Activated CD4-positive, alpha-beta T cell treated with anti-CD3 and anti-CD28 coated beads, Interleukin-2, amount 10 ng/mL, durations not matched to agents 7 days and 5 days (primary cell): Measurements from ENCODE around the gene ESPN. TPM values are rescaled to one million over a fixed set of nuclear protein-coding genes. Genes with fewer than 3 reads are reported as not detected.

Source experiments
- CTCF ChIA-PET: fragments of 350-600 bp; sonication (Branson Sonifier 250); formaldehyde crosslinking; loops from one replicate; lab custom pipeline; 2021; ENCODE audit warnings: antibody characterized with exemption; lab: Charles Lee
- POLR2A ChIA-PET: fragments of 350-600 bp; sonication (Branson Sonifier 250); formaldehyde crosslinking; loops from one replicate; lab custom pipeline; 2021; ENCODE audit warnings: antibody characterized with exemption; lab: Charles Lee
- DNase-seq: peaks from one replicate; pipeline ENCODE4 v3.0.0-alpha.2; 2020
- H3K27ac Mint-ChIP-seq: one replicate; pipeline ENCODE4 v1.8.0; 2021; ENCODE audit warnings: mild to moderate bottlenecking, moderate library complexity, mixed read lengths
- H3K27me3 Mint-ChIP-seq: one replicate; pipeline ENCODE4 v1.8.0; 2021; ENCODE audit warnings: mixed read lengths
- H3K36me3 Mint-ChIP-seq: one replicate; pipeline ENCODE4 v1.8.0; 2021; ENCODE audit warnings: low read depth, mixed read lengths
- H3K4me1 Mint-ChIP-seq: one replicate; pipeline ENCODE4 v1.8.0; 2021; ENCODE audit warnings: mixed read lengths
- H3K4me3 Mint-ChIP-seq: one replicate; pipeline ENCODE4 v1.8.0; 2021; ENCODE audit warnings: mild to moderate bottlenecking, moderate library complexity, mixed read lengths
- H3K9me3 Mint-ChIP-seq: one replicate; pipeline ENCODE4 v1.8.0; 2021; ENCODE audit warnings: mixed read lengths
- total RNA-seq, 2 experiments: library from RNA; stranded (reverse); gene quantifications; one replicate each; pipeline ENCODE4 v1.2.3, GENCODE V29; 2021

ESPN gene
- total RNA-seq, 2 experiments from 2014 or later = 0.56 to 0.77 TPM

DNA sequence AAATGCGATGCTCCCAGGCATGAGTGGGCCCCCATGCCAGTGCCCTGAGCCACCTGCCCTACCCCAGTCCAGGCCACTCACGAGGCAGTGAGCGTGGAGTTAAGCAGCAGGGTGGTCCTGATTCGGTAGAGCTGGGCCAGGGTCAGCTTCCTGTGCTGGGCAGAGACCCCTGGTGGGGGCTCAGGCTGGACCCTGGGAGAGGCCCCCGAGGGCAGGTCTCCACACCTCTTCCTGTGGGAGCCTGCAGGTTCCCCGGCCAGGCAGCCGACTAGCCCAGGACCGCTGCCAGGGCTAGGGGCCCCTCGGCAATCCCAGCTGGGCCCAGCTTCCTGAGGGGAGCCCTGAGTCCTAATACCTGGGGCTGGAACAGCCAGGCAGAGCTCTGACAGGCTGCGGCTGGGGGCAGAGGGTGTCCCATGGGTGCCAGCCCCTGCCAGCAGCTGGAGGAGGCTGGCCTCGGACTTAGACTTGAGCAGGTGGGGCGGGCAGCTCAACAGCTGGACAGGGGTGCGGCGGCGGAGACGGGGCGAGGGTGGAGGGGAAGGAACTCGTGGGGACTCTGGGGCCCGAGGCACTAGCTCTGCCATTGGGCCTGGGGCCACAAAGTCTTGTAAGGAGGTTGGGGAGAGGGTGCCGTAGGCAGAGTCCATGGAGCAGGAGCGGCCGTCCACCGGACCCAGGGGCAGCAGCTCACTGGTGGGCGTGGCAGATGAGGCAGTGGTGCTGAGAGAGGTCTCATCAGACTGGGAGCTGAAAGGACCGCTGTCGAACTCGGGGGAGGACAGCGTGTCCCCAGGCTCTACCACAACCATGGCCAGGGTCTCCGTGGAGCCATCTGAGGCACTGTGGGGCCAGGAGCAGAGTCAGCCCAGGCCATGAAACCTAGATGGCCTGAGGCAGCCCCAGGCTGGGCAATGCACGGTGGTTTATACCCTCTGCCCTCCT, 43.4 kb downstream of the ESPN start:
- ChIA-PET POLR2A (no interaction called here), CTCF (interaction anchor here (0.7 to 1.6 kb wide), 5 partner anchors 8 to 23 kb away, joined by 3 to 6 read pairs (median 3); partner anchors contain the start of gene PLEKHG5)
- Mint-ChIP-seq H3K27ac (peak overlapping the region; percentile 57), H3K36me3 (peaks cover 15% of the 10 kb centered on the region), H3K4me1 (peaks cover 28% of the 10 kb centered on the region), H3K4me3 (no peak overlapping the region), H3K9me3 (no peaks in the 10 kb centered on the region), H3K27me3 (no peaks in the 10 kb centered on the region)
- DNase-seq = no peak

DNA sequence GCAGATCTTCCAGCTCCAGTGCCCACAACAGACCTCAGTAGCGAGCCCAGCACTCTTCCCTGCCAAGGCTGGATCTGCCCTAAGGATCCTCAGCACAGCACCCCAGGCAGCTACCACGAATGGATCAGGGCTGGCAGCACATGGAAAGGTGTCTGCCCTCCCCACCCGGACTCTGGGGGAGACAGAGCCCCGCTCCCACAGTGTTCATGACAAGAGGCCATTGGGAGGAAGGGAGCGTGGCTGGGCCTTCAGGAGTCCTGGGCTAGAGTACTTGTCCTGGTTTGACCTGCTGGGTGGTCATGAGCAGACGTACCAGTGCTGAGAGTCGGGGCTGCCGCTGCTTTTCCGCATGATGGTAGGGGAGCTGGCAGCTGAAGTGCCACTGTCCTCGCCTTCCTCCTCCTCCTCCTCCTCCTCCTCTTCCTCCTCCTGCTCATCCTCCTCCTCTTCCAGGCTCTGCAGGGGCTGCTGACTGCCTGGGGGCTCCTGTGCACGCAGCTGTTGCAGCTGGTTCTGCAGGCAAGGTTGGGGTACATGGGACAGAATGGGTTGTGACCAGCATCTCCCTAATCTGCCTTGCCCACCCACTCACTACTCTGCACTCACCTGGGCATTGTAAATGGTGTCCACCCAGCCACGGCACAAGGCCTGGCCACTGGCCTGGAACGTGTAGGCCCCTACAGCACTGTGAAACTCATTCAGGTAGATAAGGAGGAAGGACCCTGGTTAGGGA, 44.3 kb downstream of the ESPN start:
- no peak for DNase-seq
- H3K9me3 Mint-ChIP-seq = no peaks in the 10 kb centered on the region
- ChIA-PET POLR2A (no interaction called here), CTCF (interaction anchor here (0.6 to 1.9 kb wide), 8 partner anchors 8 to 66 kb away, joined by 3 to 7 read pairs (median 4); partner anchors contain the start of gene PLEKHG5)
- no peaks in the 10 kb centered on the region for H3K27me3 Mint-ChIP-seq
- no peak overlapping the region for H3K4me3 Mint-ChIP-seq
- H3K27ac Mint-ChIP-seq = peak overlapping the region; percentile 41
- H3K36me3 Mint-ChIP-seq = peaks cover 11% of the 10 kb centered on the region
- peaks cover 21% of the 10 kb centered on the region for H3K4me1 Mint-ChIP-seq

DNA sequence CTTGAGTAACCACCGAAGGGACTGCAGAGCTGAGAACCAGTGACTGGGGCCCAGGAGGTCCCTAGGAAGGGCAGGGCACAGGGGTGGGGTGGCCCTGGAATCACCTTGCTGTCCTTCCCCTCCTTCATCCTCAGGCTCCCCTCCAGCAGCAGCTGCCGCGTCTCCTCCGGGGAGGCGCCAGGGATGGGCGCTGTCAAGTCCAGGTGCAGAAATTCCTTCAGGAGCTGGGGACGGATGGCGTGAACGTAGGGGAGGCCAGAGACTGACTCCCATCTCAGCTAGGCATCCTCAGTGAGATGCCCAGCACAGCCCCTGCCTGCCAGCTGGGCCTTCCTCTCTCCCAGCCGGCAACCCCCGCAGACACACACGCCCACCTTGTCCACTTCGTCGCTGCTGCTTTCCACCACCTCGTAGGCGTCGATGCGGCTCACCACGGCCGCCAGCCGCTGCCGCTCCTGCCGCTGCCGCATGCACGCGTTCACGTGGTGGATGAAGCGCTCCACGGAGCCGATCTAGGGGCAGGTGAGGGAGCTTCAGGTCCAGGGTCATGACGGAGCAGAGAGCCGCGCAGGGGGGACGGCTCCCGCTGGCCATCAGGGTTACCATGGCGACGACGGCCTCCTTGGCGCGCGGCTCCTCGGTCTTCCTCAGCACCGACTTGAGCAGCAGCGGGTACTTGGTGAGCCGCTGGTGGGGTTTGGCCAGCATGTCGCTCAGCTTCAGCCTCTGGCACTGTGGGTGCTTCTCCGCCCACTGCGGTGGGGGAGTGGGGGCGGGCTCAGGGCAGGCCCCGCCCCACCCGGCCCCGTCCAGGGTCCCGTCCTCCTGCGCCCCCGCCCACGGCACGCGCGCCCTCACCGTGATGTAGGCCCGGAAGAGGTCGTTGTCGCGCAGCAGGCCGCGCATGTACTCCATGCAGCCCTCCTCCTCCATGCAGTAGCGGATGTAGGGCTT, 45.8 kb downstream of the ESPN start:
- Mint-ChIP-seq H3K4me1 (peaks cover 11% of the 10 kb centered on the region), H3K4me3 (no peak overlapping the region), H3K36me3 (peaks cover 2% of the 10 kb centered on the region), H3K27me3 (no peaks in the 10 kb centered on the region), H3K27ac (no peak overlapping the region), H3K9me3 (no peaks in the 10 kb centered on the region)
- ChIA-PET CTCF (interaction anchor here (1.0 to 1.9 kb wide), 5 partner anchors 10 to 47 kb away, joined by 3 to 7 read pairs (median 4); no protein-coding TSS in a partner anchor), POLR2A (no interaction called here)
- DNase-seq = no peak

DNA sequence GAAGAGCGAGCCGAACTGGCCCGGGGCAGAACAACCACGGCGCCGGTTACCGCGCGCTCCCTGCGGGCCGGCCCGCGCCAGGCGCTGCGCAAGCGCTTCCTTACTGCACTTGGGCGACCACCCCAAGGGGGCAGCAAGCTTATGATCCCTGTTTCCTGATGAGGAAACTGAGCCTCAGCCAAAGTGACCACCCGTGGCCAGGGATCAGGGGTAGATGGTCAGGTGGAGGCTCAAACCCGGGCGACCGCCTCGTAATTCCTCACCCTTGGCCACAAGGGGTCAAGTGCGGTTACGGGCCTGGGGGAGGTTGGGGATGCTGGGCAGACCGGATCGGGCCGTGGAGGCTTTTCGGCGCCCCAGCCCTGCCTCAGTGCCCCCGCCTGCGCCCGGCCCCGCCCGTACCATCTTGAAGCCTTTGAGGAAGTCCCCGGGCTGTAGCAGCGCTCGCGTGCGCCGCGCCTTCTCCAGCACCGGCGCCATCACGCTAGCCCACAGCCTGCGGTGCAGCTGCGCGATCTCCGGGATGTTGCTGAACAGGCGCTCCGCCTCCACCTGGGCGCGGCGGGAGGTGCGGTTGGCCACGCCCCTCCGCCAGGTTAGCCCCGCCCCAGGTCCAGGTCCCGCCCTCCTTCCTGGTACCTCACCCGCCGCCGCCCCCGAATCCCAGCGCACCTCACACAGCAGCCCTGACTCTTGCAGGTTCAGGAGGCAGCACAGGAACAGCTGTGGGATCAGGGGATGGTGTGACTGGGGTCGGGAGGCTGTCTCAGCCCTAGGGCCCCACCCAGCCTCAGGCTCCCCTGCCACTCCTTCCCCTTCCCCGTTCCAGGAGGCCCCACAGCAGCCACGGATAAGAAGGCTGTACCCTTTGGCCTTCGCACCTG, 46.8 kb downstream of the ESPN start:
- Mint-ChIP-seq H3K9me3 (no peaks in the 10 kb centered on the region), H3K27ac (no peak overlapping the region), H3K4me3 (no peak overlapping the region), H3K36me3 (no peaks in the 10 kb centered on the region), H3K27me3 (no peaks in the 10 kb centered on the region), H3K4me1 (peaks cover 12% of the 10 kb centered on the region)
- CTCF ChIA-PET = interaction anchor here (0.9 to 2.0 kb wide), 7 partner anchors 8 to 32 kb away, joined by 4 to 7 read pairs (median 6); partner anchors contain the start of gene PLEKHG5
- POLR2A ChIA-PET = interaction anchor here (0.7 kb wide), 1 partner anchor 10 kb away, joined by 3 read pairs; no protein-coding TSS in a partner anchor
- DNase-seq = no peak

DNA sequence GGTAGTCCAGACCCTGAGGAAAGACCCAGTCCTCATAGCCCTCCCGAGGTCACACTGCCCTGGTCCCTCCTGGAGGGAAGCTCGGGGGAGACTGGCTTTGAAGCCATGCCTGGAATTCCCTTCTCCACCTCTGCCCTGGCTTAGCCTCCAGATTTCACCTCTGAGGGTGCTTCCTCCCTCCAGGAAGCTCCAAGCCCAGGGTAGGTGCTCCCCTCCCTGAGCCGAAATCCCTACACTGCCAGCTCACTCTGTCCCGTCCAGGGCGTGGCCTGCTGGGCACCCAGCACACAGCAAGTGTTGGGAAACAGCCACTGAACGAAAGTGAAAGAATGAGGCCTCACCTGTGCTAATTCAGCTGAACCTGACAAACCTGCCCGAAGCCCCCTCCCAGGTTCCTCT, 47.4 kb downstream of the ESPN start:
- Mint-ChIP-seq H3K4me1 (peaks cover 7% of the 10 kb centered on the region), H3K27ac (no peak overlapping the region), H3K36me3 (no peaks in the 10 kb centered on the region), H3K27me3 (no peaks in the 10 kb centered on the region), H3K4me3 (no peak overlapping the region), H3K9me3 (no peaks in the 10 kb centered on the region)
- ChIA-PET POLR2A (interaction anchor here (0.7 kb wide), 1 partner anchor 9 kb away, joined by 3 read pairs; no protein-coding TSS in a partner anchor), CTCF (interaction anchor here (0.9 to 2.0 kb wide), 4 partner anchors 9 to 19 kb away, joined by 5 to 7 read pairs (median 6); partner anchors contain the start of gene PLEKHG5)
- DNase-seq = no peak

DNA sequence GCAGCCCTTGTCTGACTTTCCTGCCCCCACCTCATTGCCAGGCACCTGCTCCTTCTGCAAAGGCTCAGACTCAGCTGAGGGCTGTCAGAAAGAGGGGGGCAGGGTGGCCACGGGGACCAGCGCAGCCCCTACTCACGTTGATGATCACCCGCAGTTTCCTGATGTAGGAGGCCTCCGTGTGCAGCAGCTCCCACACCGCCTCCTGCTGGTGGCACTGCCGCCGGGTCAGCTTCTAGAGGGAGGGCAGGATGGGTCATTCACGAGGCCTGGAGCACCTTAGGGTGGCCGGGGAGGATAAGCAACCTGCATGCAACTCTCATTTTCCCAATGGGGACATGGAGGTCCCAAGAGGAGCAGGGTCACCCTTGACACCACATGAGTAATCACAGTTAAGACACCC, 47.8 kb downstream of the ESPN start:
- no peak for DNase-seq
- POLR2A ChIA-PET = interaction anchor here (0.7 kb wide), 1 partner anchor 9 kb away, joined by 3 read pairs; no protein-coding TSS in a partner anchor

DNA sequence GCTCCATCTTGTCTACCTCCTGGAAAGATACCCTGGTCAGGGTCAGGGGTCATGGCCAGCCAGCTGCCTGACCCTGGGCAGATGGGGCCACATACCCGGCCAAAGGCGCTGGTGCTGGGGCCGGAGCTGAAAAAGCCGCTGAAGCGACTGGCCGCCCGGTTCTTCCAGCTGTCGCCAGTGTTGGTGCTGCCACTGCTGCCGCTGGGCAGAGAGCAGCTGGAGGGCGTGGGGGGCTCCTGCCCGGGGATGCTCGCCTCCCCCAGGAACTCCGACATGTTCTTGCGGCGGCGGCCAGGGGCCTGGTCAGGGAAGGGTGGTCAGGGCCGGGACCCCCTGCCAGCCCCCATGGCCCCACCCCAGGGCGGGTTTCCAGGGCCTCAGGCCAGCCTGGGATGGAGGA, 48.6 kb downstream of the ESPN start:
- POLR2A ChIA-PET = no interaction called here
- H3K27me3 Mint-ChIP-seq = no peaks in the 10 kb centered on the region
- DNase-seq = no peak
- CTCF ChIA-PET = interaction anchor here (1.6 to 2.0 kb wide), 3 partner anchors 10 to 33 kb away, joined by 4 to 7 read pairs (median 6); no protein-coding TSS in a partner anchor
- H3K36me3 Mint-ChIP-seq = no peaks in the 10 kb centered on the region
- no peak overlapping the region for H3K27ac Mint-ChIP-seq
- H3K9me3 Mint-ChIP-seq = no peaks in the 10 kb centered on the region
- H3K4me1 Mint-ChIP-seq = peaks cover 6% of the 10 kb centered on the region
- H3K4me3 Mint-ChIP-seq = no peak overlapping the region

More for the DNA sequence above, 47.8 kb downstream of the ESPN start:
- no peaks in the 10 kb centered on the region for H3K36me3 Mint-ChIP-seq
- H3K4me1 Mint-ChIP-seq = peaks cover 6% of the 10 kb centered on the region
- H3K9me3 Mint-ChIP-seq = no peaks in the 10 kb centered on the region
- no peaks in the 10 kb centered on the region for H3K27me3 Mint-ChIP-seq
- no peak overlapping the region for H3K27ac Mint-ChIP-seq
- no peak overlapping the region for H3K4me3 Mint-ChIP-seq
- CTCF ChIA-PET = interaction anchor here (0.9 to 2.0 kb wide), 5 partner anchors 9 to 32 kb away, joined by 4 to 7 read pairs (median 5); partner anchors contain the start of gene PLEKHG5

DNA sequence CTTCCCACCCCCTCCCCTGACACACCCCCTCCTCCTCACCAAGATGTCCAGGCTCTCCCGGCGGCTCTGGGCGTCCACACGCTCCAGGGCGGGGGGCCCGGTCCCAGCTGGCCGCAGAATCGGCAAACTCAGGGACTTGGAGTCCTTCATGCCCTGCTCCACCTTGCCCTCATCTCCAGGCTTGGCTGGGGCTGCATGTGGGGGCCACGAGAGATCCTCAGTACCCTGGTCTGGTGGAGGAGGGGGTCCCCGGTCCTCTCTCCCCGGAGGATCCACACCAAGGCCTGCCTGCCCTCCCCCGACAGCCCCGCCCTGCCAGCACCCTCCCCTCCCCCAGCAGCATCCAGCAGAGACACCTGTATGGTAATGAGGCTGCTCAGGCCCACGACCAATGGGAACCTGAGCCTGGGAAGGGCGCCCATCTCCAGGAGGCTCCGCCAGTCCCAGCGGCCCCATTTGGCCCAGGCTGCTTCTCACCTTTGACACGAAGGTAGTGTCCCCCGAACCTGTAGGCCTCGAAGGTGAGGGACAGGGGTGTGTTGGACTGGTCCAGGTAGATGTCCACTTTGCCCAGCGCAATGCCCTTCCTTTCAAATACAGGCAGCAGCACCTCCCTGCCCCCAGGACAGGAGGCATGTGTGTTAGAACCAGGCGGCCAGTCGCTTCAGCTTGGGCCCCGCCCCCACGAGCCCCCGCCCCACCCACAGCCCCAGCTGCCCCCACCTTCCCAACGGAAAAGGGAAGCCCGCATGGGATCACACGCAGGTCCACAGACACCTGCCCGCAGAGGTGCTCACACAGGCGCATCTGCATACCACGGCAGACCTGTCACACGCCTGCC, 49.6 kb downstream of the ESPN start:
- H3K4me3 Mint-ChIP-seq = no peak overlapping the region

DNA sequence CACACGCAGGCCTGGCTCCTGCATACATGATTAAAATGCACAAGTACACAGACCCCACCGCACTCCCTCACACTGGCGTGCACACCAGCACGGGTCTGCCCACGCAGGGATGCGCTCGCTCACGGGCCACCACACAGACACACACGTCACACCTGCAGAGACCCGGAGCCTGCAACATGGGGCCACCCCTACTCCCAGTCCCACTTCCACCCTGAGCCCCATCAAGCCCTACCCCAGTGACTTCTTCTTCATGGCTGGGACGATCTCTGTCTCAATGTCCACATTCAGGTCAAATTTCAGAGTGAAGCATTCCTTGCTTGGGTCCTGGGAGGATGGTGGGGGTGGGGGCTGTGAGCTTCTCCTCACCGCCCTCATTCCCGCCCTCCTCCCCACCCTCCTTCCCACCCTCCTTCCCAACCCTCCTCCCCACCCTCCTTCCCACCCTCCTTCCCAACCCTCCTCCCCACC, 50.3 kb downstream of the ESPN start:
- ChIA-PET POLR2A (no interaction called here), CTCF (interaction anchor here (0.6 kb wide), 1 partner anchor 16 kb away, joined by 3 read pairs; no protein-coding TSS in a partner anchor)
- DNase-seq = no peak
- no peak overlapping the region for H3K4me3 Mint-ChIP-seq
- H3K27ac Mint-ChIP-seq = no peak overlapping the region
- H3K4me1 Mint-ChIP-seq = peaks cover 6% of the 10 kb centered on the region
- no peaks in the 10 kb centered on the region for H3K27me3 Mint-ChIP-seq
- no peaks in the 10 kb centered on the region for H3K36me3 Mint-ChIP-seq
- no peaks in the 10 kb centered on the region for H3K9me3 Mint-ChIP-seq

More for the DNA sequence above, 49.6 kb downstream of the ESPN start:
- Mint-ChIP-seq H3K36me3 (no peaks in the 10 kb centered on the region), H3K9me3 (no peaks in the 10 kb centered on the region), H3K27me3 (no peaks in the 10 kb centered on the region), H3K4me1 (peaks cover 6% of the 10 kb centered on the region), H3K27ac (no peak overlapping the region)
- DNase-seq = no peak
- ChIA-PET CTCF (interaction anchor here (0.6 to 1.6 kb wide), 2 partner anchors 16 to 34 kb away, joined by 3 to 4 read pairs; no protein-coding TSS in a partner anchor), POLR2A (no interaction called here)
